Skeletal muscle tissue (tissue), 4 donors: Measurements from ENCODE around the gene RUVBL1. TPM values are rescaled to one million over a fixed set of nuclear protein-coding genes. Genes with fewer than 3 reads are reported as not detected.

Experiments
- H3K27ac ChIP-seq: one replicate; pipeline ENCODE4 v1.7.0; 2013; ENCODE audit warnings: mild to moderate bottlenecking, low read depth, low read length, inconsistent platforms
- H3K27me3 ChIP-seq, 3 donors: one replicate each; pipeline ENCODE4 v1.7.0; 2013; ENCODE audit warnings: low read length in 3 of 3; ENCODE audit not compliant: control insufficient read depth in 3 of 3, insufficient read depth in 3 of 3
- H3K36me3 ChIP-seq, 3 donors: one replicate each; pipeline ENCODE4 v1.7.0; 2013; ENCODE audit warnings: low read length in 3 of 3; ENCODE audit not compliant: control insufficient read depth in 3 of 3, insufficient read depth in 3 of 3
- H3K4me1 ChIP-seq, 3 donors: one replicate each; pipeline ENCODE4 v1.7.0; 2013; ENCODE audit warnings: low read length in 3 of 3, mild to moderate bottlenecking in 3 of 3; ENCODE audit not compliant: control insufficient read depth in 3 of 3, insufficient read depth in 3 of 3
- H3K4me3 ChIP-seq, 3 donors: one replicate each; pipeline ENCODE4 v1.7.0; 2013; ENCODE audit warnings: low read length in 3 of 3
- H3K9ac ChIP-seq, 3 donors: one replicate each; pipeline ENCODE4 v1.7.0; 2013; ENCODE audit warnings: low read length in 3 of 3, mild to moderate bottlenecking in 3 of 3, moderate library complexity in 2 of 3, low read depth in 1 of 3
- H3K9me3 ChIP-seq, 3 donors: one replicate each; pipeline ENCODE4 v1.7.0; 2013; ENCODE audit warnings: low read length in 3 of 3; ENCODE audit not compliant: control insufficient read depth in 3 of 3
- total RNA-seq: library from RNA; depleted of rRNA; stranded (reverse); fragments of >200 nt; gene quantifications from one replicate; pipeline ENCODE4 v1.2.3, GENCODE V29; 2014
- donor health status: Osteomylitis.

Gene RUVBL1
- total RNA-seq, result 39.1 TPM

GRCh38 chr3:128123538-128124368, at the start of gene RUVBL1:
TSS of gene RUVBL1 (minus strand) at chr3:128123812. CDS start at chr3:128123724, 88 bp downstream.
- peak within 1 kb of the TSS; percentile 87 to 88 (median 87) for H3K9ac ChIP-seq
- H3K27ac ChIP-seq, result peak within 1 kb of the TSS; percentile 75
- H3K4me3 ChIP-seq, result peak within 1 kb of the TSS; percentile 94 to 99 (median 95)

GRCh38 chr3:128173200-128173599, 49.6 kb upstream of the RUVBL1 start:
- H3K27me3 ChIP-seq, result no peaks in the 10 kb centered on the region
- H3K4me3 ChIP-seq, result no peak overlapping the region
- H3K27ac ChIP-seq, result no peak overlapping the region
- no peaks in the 10 kb centered on the region for H3K9me3 ChIP-seq
- no peak overlapping the region for H3K9ac ChIP-seq
- H3K36me3 ChIP-seq, result no peaks in the 10 kb centered on the region
- H3K4me1 ChIP-seq, result peaks cover 21 to 31% (median 31%) of the 10 kb centered on the region in 3 donors

More at GRCh38 chr3:128123538-128124368, at the start of gene RUVBL1:
- Histone ChIP-seq H3K36me3 (peaks cover 0 to under 1% (median 0%) of the 10 kb centered on the region in 3 donors), H3K9me3 (no peaks in the 10 kb centered on the region), H3K4me1 (peaks cover 11 to 15% (median 15%) of the 10 kb centered on the region in 3 donors), H3K27me3 (peaks cover 0 to 5% (median 0%) of the 10 kb centered on the region in 3 donors)

GRCh38 chr3:128170866-128171516, 47.4 kb upstream of the RUVBL1 start:
- Histone ChIP-seq H3K9me3 (no peaks in the 10 kb centered on the region), H3K9ac (no peak overlapping the region), H3K4me1 (peaks cover 26 to 39% (median 38%) of the 10 kb centered on the region in 3 donors), H3K4me3 (no peak overlapping the region), H3K27me3 (no peaks in the 10 kb centered on the region), H3K36me3 (peaks cover 2 to 7% (median 5%) of the 10 kb centered on the region in 3 donors), H3K27ac (no peak overlapping the region)

GRCh38 chr3:128168836-128169235, 45.2 kb upstream of the RUVBL1 start:
- Histone ChIP-seq H3K36me3 (peaks cover 2 to 7% (median 5%) of the 10 kb centered on the region in 3 donors), H3K9ac (no peak overlapping the region), H3K9me3 (no peaks in the 10 kb centered on the region), H3K27me3 (no peaks in the 10 kb centered on the region), H3K4me1 (peaks cover 9 to 22% (median 20%) of the 10 kb centered on the region in 3 donors), H3K27ac (peak overlapping the region; percentile 66), H3K4me3 (no peak overlapping the region)

GRCh38 chr3:128167973-128168674, 44.5 kb upstream of the RUVBL1 start:
- H3K4me3 ChIP-seq, result no peak overlapping the region
- H3K27ac ChIP-seq, result peak overlapping the region; percentile 66
- no peaks in the 10 kb centered on the region for H3K27me3 ChIP-seq
- H3K36me3 ChIP-seq, result peaks cover 2 to 8% (median 5%) of the 10 kb centered on the region in 3 donors
- peak overlapping the region in 1 of 3 donors; percentile 57 for H3K9ac ChIP-seq
- no peaks in the 10 kb centered on the region for H3K9me3 ChIP-seq
- peaks cover 7 to 20% (median 16%) of the 10 kb centered on the region in 3 donors for H3K4me1 ChIP-seq

- H3K27me3 ChIP-seq, result no peaks in the 10 kb centered on the region
- peak overlapping the region; percentile 66 for H3K27ac ChIP-seq
- no peak overlapping the region for H3K9ac ChIP-seq
- H3K9me3 ChIP-seq, result no peaks in the 10 kb centered on the region
- peaks cover 2 to 10% (median 5%) of the 10 kb centered on the region in 3 donors for H3K36me3 ChIP-seq
- H3K4me3 ChIP-seq, result no peak overlapping the region
- peaks cover 7 to 20% (median 16%) of the 10 kb centered on the region in 3 donors for H3K4me1 ChIP-seq
Observed at GRCh38 chr3:128167646-128167972, 44.0 kb upstream of the RUVBL1 start.

- Histone ChIP-seq H3K27ac (no peak overlapping the region), H3K4me1 (peaks cover 7 to 20% (median 16%) of the 10 kb centered on the region in 3 donors), H3K9me3 (no peaks in the 10 kb centered on the region), H3K4me3 (no peak overlapping the region), H3K27me3 (no peaks in the 10 kb centered on the region), H3K9ac (no peak overlapping the region), H3K36me3 (peaks cover 2 to 14% (median 5%) of the 10 kb centered on the region in 3 donors)
Observed at GRCh38 chr3:128166971-128167453, 43.4 kb upstream of the RUVBL1 start.

GRCh38 chr3:128163432-128163831, 39.8 kb upstream of the RUVBL1 start:
- Histone ChIP-seq H3K27ac (no peak overlapping the region), H3K4me1 (peaks cover 7 to 11% (median 10%) of the 10 kb centered on the region in 3 donors), H3K36me3 (peaks cover 2 to 21% (median 5%) of the 10 kb centered on the region in 3 donors), H3K27me3 (no peaks in the 10 kb centered on the region), H3K4me3 (no peak overlapping the region), H3K9me3 (no peaks in the 10 kb centered on the region), H3K9ac (no peak overlapping the region)

- H3K4me3 ChIP-seq, result no peak overlapping the region
- no peak overlapping the region for H3K27ac ChIP-seq
- H3K27me3 ChIP-seq, result no peaks in the 10 kb centered on the region
- H3K4me1 ChIP-seq, result peaks cover under 1 to 7% (median 6%) of the 10 kb centered on the region in 3 donors
- H3K9me3 ChIP-seq, result no peaks in the 10 kb centered on the region
- H3K9ac ChIP-seq, result no peak overlapping the region
- H3K36me3 ChIP-seq, result peaks cover 0 to 23% (median 3%) of the 10 kb centered on the region in 3 donors
Observed at GRCh38 chr3:128160661-128161060, 37.0 kb upstream of the RUVBL1 start.
